ENCODE results near the gene PRRG2.

The PRRG2 gene

GRCh38 chr19:49589502-49589905, 8.4 kb downstream of the PRRG2 start:
- no peak for DNase-seq (ENCODE audit: low spot score)

GRCh38 chr19:49590071-49590970, 9.2 kb downstream of the PRRG2 start:
- peak; percentile 94 for DNase-seq (ENCODE audit: low spot score)

DNA sequence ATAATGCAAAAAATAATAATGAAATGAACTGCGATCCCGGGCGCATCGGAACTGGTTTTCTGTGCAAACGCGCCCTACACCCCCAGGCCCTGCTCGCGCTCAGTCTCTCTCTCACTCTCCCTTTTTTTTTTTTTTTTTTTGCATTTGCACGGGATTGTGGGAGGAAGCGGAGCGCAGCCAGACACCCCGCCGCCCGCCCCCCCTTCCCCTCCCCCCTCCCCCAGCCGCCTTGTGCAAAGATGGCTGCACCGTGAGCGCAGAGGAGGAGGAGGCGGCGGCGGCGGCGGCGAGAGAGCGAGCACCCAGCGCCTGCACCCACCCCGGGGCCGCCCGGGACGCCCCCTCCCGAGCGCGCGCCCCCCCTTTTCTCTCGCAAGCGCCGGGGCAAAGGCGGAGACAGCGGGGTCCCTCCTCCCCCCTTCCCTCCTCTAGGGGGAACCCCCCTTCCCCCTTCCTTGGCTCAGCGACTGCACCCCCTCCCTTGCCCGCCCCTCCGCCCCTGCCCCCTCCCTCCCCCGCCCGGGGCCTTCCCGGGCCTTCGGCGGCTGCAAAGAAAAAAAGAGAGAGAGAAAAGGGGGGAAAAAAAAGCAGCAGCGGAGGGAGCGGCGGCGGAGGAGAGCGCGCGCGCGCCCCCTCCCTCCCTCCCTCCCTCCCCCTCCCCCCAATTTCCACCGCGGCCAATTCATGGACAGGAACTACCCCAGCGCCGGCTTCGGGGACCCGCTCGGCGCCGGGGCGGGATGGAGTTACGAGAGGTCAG, 10.0 kb downstream of the PRRG2 start, which contains the start of gene PRR12:
PRR12 (plus strand) TSS at position 212 of the 760 bp plus-strand sequence; CDS start at position 685, 473 bp downstream.
- DNase-seq (ENCODE audit: low spot score), result peak; percentile 92

DNA sequence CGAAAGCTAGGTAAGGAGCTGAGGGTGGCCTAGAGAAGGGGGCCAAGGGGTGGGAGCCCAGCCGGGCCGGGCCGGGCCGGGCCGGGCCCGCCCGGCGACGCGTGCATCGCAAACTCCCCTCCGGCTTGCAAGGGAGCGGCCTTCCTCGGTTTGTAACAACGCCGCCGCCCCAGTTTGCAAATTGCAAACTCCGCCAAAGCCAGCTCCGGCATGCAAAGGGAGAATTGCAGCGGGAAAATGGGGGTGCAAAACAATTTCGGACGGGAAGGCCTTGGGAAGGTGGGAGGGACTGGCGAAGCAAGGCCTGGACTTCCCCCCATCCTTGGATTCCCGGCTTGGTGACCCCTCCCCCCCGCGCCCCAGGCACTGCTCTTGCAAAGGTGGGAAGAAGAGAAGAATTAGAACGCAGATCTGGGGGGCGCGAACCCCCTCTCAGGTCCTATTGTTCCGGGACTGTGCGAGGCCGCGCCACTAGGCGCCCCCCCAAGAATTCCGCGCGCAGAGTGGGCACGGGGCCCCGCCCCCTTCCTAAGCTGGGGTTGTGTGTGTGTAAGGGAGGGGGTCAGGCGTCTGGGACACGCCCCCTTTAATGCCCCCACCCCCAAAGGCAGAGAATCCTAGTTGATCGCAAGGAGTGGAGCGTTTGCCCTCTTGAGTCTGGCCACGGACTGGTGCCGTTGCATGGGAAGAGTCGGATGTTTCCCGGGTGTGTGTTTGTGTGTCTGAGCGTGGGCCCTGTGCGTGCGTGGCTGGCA, 10.8 kb downstream of the PRRG2 start:
- DNase-seq (ENCODE audit: low spot score), result no peak

GRCh38 chr19:49592486-49593232, 11.5 kb downstream of the PRRG2 start:
- no peak for DNase-seq (ENCODE audit: low spot score)

DNA sequence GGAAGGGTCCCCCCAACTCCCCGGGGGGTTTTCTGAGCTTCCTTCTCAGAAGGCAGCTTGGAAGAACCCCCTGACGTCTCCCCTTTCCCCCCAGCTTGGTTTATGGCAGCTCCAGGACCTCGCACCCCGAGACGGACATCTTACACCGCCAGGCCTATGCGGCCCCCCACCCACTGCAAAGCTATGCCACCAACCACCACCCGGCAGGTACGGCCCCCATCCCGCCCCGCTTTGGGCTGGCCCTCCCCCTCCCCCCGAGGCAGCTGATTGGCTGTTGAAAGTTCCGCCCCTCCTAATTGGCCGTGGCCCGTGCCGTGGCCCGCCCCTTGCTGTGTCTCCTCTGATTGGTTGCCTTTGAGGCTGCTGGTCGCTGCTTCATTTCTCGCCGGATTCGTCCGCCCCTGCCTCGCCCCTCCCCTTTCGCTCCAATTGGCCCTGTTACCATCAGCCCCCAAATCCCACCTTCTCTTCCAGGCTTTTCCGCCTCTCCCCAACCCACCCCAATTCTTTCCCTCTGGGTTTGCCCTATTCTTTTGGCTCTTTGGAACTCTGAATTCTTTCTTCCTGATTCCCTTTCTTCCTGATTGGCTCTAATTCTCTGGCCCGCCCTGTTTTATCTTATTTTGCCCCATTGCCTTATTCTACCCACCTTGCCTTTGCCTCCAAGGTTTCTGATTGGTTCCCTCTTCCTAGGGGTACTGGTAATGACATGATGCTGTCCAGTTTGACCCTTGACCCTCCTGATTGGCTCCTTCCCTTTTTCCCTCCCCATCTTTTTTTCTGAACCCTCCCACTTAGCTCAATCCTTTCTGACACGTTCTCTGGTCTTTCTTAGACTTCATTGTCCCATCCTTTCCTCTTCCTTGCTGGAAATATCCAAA, 12.4 kb downstream of the PRRG2 start:
- peak; percentile 94 for DNase-seq (ENCODE audit: low spot score)

DNA sequence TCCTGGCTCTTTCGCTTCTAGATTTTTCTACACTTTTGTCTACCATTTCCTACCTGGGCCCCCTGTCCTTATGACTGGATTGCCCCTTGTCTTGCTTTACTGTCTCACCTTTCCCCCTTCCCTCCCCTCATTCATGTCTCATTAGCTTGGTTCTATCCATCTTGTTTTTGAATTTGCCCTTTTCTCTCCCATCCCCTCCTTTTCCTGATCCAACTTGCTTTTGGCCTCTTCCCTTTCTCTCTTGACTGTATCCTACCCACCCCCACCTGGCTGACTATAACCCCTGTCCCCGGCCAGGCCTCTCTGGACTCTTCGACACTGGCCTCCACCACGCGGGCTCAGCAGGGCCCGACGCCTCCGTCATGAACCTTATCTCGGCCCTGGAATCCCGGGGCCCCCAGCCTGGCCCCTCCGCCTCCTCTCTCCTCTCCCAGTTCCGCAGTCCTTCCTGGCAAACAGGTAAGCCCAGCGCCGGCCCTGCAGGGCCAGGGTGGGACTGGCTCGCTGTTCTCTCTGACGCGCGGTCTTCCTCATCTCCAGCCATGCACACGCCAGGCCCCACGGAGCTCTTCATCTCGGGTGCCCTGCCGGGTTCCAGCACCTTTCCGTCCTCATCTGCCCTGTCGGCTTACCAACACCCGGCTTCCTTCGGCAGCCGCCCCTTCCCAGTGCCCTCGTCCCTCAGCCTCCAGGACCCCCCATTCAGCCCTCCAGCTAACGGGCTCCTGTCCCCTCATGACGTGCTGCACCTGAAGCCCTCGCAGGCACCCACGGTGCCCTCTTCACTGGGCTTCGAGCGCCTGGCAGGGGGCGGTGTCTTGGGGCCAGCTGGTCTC, 13.3 kb downstream of the PRRG2 start:
- DNase-seq (ENCODE audit: low spot score), result no peak

- no peak for DNase-seq (ENCODE audit: low spot score)
These were observed 14.1 kb downstream of the PRRG2 start for GRCh38 chr19:49594993-49595818.

- DNase-seq (ENCODE audit: low spot score), result no peak
These were observed 14.8 kb downstream of the PRRG2 start for GRCh38 chr19:49595819-49596404.

- no peak for DNase-seq (ENCODE audit: low spot score)
These were observed 15.3 kb downstream of the PRRG2 start for GRCh38 chr19:49596407-49596806.

DNA sequence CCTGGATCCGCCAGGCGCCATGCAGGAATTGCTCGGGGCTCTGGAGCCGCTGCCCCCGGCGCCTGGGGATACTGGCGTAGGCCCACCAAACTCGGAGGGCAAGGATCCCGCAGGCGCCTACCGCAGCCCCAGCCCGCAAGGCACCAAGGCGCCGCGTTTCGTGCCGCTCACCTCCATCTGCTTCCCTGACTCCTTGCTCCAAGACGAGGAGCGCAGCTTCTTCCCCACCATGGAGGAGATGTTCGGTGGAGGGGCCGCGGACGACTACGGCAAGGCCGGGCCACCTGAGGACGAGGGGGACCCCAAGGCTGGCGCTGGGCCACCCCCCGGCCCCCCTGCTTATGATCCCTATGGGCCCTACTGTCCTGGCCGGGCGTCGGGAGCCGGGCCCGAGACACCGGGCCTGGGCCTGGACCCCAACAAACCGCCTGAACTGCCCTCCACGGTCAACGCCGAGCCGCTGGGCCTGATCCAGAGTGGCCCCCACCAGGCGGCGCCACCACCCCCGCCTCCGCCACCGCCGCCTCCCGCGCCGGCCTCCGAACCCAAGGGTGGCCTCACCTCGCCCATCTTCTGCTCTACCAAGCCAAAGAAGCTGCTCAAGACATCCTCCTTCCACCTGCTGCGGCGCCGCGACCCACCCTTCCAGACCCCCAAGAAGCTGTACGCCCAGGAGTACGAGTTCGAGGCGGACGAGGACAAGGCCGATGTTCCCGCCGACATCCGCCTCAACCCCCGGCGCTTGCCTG, 16.0 kb downstream of the PRRG2 start:
- no peak for DNase-seq (ENCODE audit: low spot score)

DNA sequence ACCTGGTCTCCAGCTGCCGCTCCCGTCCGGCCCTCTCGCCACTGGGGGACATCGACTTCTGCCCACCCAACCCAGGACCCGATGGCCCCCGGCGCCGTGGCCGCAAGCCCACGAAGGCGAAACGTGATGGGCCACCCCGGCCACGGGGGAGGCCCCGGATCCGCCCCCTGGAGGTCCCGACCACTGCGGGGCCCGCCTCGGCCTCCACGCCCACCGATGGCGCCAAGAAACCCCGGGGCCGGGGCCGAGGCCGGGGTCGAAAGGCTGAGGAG, 16.5 kb downstream of the PRRG2 start:
- DNase-seq (ENCODE audit: low spot score), result no peak

GRCh38 chr19:49599378-49600295, 18.5 kb downstream of the PRRG2 start:
- DNase-seq (ENCODE audit: low spot score), result no peak

DNA sequence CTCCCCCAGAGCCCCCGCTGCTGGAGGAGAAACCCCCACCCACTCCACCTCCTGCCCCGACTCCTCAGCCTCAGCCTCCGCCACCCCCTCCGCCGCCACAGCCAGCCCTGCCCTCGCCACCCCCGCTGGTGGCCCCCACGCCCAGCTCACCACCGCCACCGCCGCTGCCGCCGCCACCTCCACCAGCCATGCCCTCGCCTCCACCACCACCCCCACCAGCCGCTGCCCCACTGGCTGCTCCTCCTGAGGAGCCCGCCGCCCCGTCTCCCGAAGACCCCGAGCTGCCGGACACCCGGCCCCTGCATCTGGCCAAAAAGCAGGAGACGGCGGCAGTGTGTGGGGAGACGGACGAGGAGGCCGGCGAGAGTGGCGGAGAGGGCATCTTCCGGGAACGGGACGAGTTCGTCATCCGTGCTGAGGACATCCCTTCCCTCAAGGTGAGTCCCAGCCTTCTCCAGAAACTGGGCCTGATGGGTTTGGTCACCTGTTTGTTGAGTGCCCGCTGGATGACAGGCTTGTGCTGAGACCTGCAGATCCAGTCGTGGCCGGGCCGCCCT, 20.4 kb downstream of the PRRG2 start:
- no peak for DNase-seq (ENCODE audit: low spot score)

- DNase-seq (ENCODE audit: low spot score), result no peak
These were observed 21.7 kb downstream of the PRRG2 start for GRCh38 chr19:49602806-49603205.

GRCh38 chr19:49605605-49606004, 24.5 kb downstream of the PRRG2 start:
- DNase-seq (ENCODE audit: low spot score), result no peak

All from left forelimb (tissue), 1 donor.